K562 (cell line): ENCODE measurements around the gene ITPR3. TPM values are rescaled to one million over a fixed set of nuclear protein-coding genes. Genes with fewer than 3 reads are reported as not detected.

ENCODE experiments used
- C11orf30 ChIP-seq: fragments of 450-650 bp; IDR thresholded peaks from 2 replicates; pipeline ENCODE4 v1.6.1; 2016; ENCODE audit warnings: low read depth, mild to moderate bottlenecking
- CBX1 ChIP-seq: sonication (generic); IDR thresholded peaks from 2 replicates; pipeline ENCODE4 v1.6.1; 2016; ENCODE audit warnings: antibody characterized with exemption, low read depth, mild to moderate bottlenecking
- CBX5 ChIP-seq: IDR thresholded peaks from 2 replicates; pipeline ENCODE4 v1.6.1; 2014; ENCODE audit warnings: low read depth, borderline replicate concordance
- ELF4 ChIP-seq: fragments of 450-650 bp; formaldehyde crosslinking; IDR thresholded peaks from 2 replicates; pipeline ENCODE4 v1.4.0; 2022; ENCODE audit warnings: missing genetic modification characterization
- HMG20B ChIP-seq: fragments of 250-450 bp; sonication (Bioruptor Pico); IDR thresholded peaks from 2 replicates; pipeline ENCODE4 v1.5.0; 2021; ENCODE audit warnings: mild to moderate bottlenecking
- JUND ChIP-seq, 2 experiments: IDR thresholded peaks; 2 replicates in 1 of 2; 3 replicates in 1 of 2; pipeline ENCODE4 v1.6.1; 2011; ENCODE audit warnings: borderline replicate concordance in 2 of 2, low read depth in 2 of 2, low read length in 2 of 2, improper control_type of control experiment in 1 of 2, missing biosample characterization in 1 of 2, missing genetic modification characterization in 1 of 2, missing genetic modification reagents in 1 of 2
- MAFG ChIP-seq: fragments of 450-650 bp; conservative IDR thresholded peaks from 2 replicates; pipeline ENCODE4 v1.6.1; 2016; ENCODE audit warnings: missing genetic modification characterization, missing compliant biosample characterization
- MYNN ChIP-seq, 2 experiments: sonication (generic); formaldehyde crosslinking in 1 of 2; IDR thresholded peaks; 2 replicates each; pipeline versions ENCODE4 v1.5.0 to v1.6.1; 2016 to 2020; ENCODE audit warnings: antibody characterized with exemption in 1 of 2, missing genetic modification reagents in 1 of 2
- NEUROD1 ChIP-seq: fragments of 150-350 bp; IDR thresholded peaks from 2 replicates; pipeline ENCODE4 v1.6.1; 2014; ENCODE audit warnings: borderline replicate concordance, low read length, low read depth; ENCODE audit not compliant: partially characterized antibody
- NR4A1 ChIP-seq, 2 experiments: fragments of 250-450 bp in 1 of 2; fragments of 450-650 bp in 1 of 2; sonication (Bioruptor Pico) in 1 of 2; IDR thresholded peaks; 2 replicates each; pipeline versions ENCODE4 v1.4.0 to v1.6.1; 2016 to 2020; ENCODE audit warnings: mild to moderate bottlenecking in 2 of 2, missing compliant biosample characterization in 1 of 2, missing genetic modification characterization in 1 of 2, moderate library complexity in 1 of 2
- RBM22 ChIP-seq: fragments of 200-400 bp; formaldehyde crosslinking; IDR thresholded peaks from 2 replicates; pipeline ENCODE4 v1.6.1; 2018; ENCODE audit warnings: low read length, low read depth; ENCODE audit not compliant: poor library complexity, severe bottlenecking
- SMARCC2 ChIP-seq: fragments of 450-650 bp; IDR thresholded peaks from 2 replicates; pipeline ENCODE4 v1.6.1; 2017; ENCODE audit warnings: antibody characterized with exemption, moderate library complexity, mild to moderate bottlenecking, low read depth
- SNRNP70 ChIP-seq: fragments of 200-400 bp; formaldehyde crosslinking; optimal IDR thresholded peaks from 2 replicates; pipeline ENCODE3; 2017; ENCODE audit warnings: low read depth, low read length
- XRCC4 ChIP-seq: IDR thresholded peaks from one replicate; pipeline ENCODE4 v1.6.1; 2011; ENCODE audit not compliant: insufficient read depth, insufficient read length; ENCODE audit errors: extremely low read depth
- polyA plus RNA-seq, 8 experiments: library from polyadenylated mRNA; depleted of rRNA in 4 of 8; stranded (reverse) in 5 of 8; unstranded in 3 of 8; fragments of >200 nt; fragmentation: Nextera tagmentation in 2 of 8; fragmentation: Illumina TruSeq in 1 of 8; extraction: Ambion mirVana in 2 of 8; extraction: Trizol in 1 of 8; gene quantifications; 2 replicates each; pipeline versions ENCODE4 v1.2.1 to v1.2.3, GENCODE V29; 2011 to 2014; ENCODE audit warnings: inconsistent platforms in 1 of 8, missing spikeins in 1 of 8
- total RNA-seq, 7 experiments: library from RNA; depleted of rRNA in 6 of 7; stranded (reverse); fragments of >200 nt in 6 of 7; fragmentation: Illumina TruSeq in 2 of 7; extraction: Trizol in 2 of 7; gene quantifications; 2 replicates each; pipeline versions ENCODE4 v1.2.1 to v1.2.3, GENCODE V29; 2011 to 2021; ENCODE audit warnings: low replicate concordance in 1 of 7
- TF ChIP-seq, protein P1 (sequence below): fragments of 250-450 bp; sonication (Bioruptor Pico); IDR thresholded peaks from 2 replicates; pipeline ENCODE4 v1.5.0; 2021; ENCODE audit warnings: mild to moderate bottlenecking, moderate library complexity
- TF ChIP-seq, protein P2 (sequence below): fragments of 250-450 bp; sonication (Bioruptor Pico); IDR thresholded peaks from 2 replicates; pipeline ENCODE4 v1.4.0; 2020; ENCODE audit warnings: mild to moderate bottlenecking, moderate library complexity
- TF ChIP-seq, protein P3 (sequence below): fragments of 250-450 bp; sonication (Bioruptor Pico); IDR thresholded peaks from 2 replicates; pipeline ENCODE4 v1.4.0; 2020; ENCODE audit warnings: borderline replicate concordance

Gene ITPR3
- total and polyA plus RNA-seq, 9 of the 15 experiments (the other 6 are each of a cell fraction or from before 2014, with no cell fraction given): 0.39 to 35.7 (median 13.2) TPM

DNA sequence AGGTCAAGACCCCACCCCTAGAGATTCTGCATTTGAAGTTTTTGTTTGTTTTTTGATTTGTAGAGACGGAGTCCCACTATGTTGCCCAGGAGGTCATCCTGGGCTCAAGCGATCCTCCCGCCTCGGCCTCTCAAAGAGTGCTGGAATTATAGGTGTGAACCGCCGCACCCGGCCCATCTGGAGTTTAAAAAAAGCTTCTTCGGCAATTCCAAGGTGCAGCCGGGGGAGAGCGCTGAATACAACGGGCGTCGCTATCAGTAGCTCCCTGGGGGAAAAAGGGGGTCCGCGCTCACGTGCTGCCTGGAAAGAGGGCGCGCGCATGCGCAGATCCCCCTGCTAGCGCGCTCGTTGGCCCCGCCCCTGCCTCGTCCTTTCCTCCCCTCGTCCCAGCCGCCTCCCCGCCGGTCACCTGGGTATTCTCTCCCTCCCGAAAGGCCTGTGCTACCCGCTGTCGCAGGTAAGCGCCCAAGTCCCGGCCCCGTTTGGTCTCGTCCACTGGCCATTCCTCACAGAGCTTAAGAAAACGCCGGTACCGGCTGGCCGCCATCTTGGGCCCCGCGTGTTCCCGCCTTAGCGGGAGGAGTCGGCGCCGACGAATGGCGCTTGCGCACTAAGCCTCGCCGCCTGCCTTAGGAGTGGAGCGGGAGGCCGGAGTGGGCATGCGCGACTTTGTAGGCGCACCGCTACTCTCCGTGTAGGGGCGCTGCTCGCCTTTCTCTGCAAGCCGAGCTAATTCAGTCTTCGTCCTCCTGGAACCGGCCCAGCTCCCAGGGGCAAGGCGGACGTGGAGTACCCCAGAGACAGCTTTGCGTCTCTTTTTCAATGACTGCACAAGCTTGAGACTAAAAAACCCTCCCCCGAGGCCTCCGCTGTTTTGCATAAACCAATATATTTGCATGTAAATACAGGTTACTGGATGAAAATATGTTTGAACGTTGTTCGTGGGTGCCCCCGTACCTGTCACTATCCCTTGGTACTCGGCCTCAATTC is 90.3 kb downstream of the ITPR3 start, which contains the start of gene UQCC2 (continued):
- TF ChIP-seq, protein P1, sequence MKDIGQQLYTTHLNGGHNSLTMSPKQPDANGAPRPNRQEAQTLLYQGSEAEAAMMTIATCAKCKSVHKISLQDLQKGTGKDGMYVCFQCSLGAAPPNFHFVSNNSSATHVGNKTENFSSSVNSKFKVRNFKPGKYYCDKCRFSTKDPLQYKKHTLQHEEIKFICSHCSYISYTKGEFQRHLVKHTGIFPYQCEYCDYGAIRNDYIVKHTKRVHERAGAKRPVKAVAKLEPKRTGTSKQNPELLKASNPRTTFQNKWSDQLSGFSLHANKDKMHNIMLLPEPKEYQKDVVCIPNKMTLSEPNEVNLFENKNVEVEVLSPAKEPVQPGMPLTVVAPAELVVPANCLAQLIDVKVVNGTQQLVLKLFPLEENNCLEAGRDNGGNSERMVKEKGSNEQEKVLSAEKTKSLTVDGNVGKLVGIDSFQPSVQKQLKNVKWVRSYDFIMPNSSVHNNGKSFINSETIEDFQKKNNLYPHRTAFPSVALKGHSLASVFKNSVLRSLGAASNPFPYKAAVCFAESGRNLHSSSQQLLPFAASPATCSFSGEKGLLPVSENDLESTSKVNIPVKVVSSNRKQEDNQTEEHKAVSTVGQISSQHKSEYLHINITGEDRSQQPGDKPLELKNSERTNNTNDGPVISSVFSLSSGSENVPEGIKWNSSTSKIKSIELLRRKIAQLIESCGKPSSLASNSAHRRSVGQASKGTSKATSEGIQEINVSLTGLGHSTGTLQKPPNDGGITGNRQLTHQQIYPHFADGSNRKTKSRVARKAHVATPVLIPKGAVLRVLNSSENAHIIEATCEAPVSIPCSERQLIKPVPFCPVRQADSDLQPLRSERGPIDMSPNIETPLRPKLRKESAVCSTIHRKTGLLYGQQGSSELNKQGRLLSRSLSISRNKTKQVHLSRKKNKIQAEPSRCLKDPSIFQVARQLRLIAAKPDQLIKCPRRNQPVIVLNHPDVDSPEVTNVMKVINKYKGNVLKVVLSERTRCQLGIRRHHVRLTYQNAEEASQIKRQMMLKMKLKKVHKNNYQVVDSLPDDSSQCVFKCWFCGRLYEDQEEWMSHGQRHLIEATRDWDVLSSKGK (CRISPR knock-in tag): no peak
- TF ChIP-seq RBM22 (no peak), HMG20B (CRISPR knock-in tag) (no peak), CBX5 (no peak), MYNN (IDR thresholded peaks at IDR 0.05) (no peak), MYNN (CRISPR knock-in tag; IDR thresholded peaks at IDR 0.05) (no peak), CBX1 (peak; percentile 55; the same call in 1 of the 2 replicates), NEUROD1 (peak; percentile 11), JUND (IDR thresholded peaks at IDR 0.05; ENCODE audit: borderline replicate concordance, low read depth, low read length) (0 out of 2 replicates have a peak, but pooled peaks have one; percentile 24), JUND (tag; IDR thresholded peaks at IDR 0.05; ENCODE audit: borderline replicate concordance, low read depth, low read length) (no peak; the same call in 2 of the 3 replicates), XRCC4 (no peak), SNRNP70 (no peak), SMARCC2 (no peak), C11orf30 (peak; percentile 48), NR4A1 (CRISPR knock-in tag; IDR thresholded peaks at IDR 0.05) (peak; percentile 56), NR4A1 (tag; IDR thresholded peaks at IDR 0.05) (0 out of 2 replicates have a peak, but pooled peaks have one; percentile 38), ELF4 (CRISPR knock-in tag) (peak; percentile 64; the same call in 1 of the 2 replicates), MAFG (tag) (no peak)
- TF ChIP-seq, protein P2, sequence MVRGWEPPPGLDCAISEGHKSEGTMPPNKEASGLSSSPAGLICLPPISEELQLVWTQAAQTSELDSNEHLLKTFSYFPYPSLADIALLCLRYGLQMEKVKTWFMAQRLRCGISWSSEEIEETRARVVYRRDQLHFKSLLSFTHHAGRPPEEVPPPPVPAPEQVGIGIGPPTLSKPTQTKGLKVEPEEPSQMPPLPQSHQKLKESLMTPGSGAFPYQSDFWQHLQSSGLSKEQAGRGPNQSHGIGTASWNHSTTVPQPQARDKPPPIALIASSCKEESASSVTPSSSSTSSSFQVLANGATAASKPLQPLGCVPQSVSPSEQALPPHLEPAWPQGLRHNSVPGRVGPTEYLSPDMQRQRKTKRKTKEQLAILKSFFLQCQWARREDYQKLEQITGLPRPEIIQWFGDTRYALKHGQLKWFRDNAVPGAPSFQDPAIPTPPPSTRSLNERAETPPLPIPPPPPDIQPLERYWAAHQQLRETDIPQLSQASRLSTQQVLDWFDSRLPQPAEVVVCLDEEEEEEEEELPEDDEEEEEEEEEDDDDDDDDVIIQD (CRISPR knock-in tag): no peak
- TF ChIP-seq, protein P3, sequence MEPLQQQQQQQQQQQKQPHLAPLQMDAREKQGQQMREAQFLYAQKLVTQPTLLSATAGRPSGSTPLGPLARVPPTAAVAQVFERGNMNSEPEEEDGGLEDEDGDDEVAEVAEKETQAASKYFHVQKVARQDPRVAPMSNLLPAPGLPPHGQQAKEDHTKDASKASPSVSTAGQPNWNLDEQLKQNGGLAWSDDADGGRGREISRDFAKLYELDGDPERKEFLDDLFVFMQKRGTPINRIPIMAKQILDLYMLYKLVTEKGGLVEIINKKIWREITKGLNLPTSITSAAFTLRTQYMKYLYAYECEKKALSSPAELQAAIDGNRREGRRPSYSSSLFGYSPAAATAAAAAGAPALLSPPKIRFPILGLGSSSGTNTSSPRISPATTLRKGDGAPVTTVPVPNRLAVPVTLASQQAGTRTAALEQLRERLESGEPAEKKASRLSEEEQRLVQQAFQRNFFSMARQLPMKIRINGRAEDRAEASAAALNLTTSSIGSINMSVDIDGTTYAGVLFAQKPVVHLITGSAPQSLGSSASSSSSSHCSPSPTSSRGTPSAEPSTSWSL (CRISPR knock-in tag): no peak
